ENCODE measurements around the gene CRISPLD2.

Gene CRISPLD2

DNA sequence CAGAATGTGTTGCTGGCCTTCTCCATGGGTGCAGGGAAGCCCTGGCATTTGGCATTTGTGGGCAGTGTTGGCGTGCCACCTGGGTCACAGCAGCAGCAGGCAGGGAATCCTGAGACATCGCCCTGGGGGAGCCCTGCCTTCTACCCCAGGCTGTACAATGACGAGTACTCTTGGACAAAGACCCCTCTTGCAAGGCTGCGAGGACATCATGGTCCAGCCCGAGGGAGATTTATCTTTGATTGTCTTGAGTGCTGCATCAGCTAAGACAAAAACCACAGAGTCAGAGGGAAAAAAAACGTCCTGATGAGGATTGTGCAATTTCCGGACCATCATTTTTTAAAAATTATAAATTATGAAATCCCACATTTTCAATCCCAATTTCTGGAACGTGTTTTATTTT, 3.7 kb downstream of the CRISPLD2 start:
- ChIA-PET POLR2A (ENCODE audit: low non-redundant PET) (no interaction called here), CTCF (no interaction called here)
- H3K27ac ChIP-seq, result no peak overlapping the region
- TF ChIP-seq, protein P1, sequence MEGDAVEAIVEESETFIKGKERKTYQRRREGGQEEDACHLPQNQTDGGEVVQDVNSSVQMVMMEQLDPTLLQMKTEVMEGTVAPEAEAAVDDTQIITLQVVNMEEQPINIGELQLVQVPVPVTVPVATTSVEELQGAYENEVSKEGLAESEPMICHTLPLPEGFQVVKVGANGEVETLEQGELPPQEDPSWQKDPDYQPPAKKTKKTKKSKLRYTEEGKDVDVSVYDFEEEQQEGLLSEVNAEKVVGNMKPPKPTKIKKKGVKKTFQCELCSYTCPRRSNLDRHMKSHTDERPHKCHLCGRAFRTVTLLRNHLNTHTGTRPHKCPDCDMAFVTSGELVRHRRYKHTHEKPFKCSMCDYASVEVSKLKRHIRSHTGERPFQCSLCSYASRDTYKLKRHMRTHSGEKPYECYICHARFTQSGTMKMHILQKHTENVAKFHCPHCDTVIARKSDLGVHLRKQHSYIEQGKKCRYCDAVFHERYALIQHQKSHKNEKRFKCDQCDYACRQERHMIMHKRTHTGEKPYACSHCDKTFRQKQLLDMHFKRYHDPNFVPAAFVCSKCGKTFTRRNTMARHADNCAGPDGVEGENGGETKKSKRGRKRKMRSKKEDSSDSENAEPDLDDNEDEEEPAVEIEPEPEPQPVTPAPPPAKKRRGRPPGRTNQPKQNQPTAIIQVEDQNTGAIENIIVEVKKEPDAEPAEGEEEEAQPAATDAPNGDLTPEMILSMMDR (conservative IDR thresholded peaks at IDR 0.05; ENCODE audit: low read depth), result no peak
- no peak for DNase-seq (ENCODE audit: low spot score)

DNA sequence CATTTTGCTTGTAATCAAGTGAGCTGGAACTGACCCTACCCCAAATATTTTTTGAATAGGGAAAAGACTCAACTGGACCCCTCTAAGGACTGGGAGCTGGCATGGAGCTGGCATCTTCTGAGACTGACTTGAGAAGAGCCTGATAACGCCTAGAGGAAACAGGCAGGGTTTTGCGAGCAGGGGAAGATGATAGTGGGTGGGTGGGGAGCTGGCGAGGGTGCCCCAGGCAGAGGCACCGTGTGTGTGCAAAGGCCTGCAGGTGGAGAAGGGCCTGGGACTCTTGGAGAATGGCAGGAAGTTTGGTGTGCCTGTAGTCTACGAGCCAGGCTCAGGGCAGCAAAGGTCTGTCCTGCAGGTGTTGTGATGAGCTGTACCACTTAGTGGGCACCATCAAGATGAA, 4.1 kb downstream of the CRISPLD2 start:
- ChIA-PET POLR2A (ENCODE audit: low non-redundant PET) (no interaction called here), CTCF (no interaction called here)
- DNase-seq (ENCODE audit: low spot score), result no peak
- H3K27ac ChIP-seq, result no peak overlapping the region
- TF ChIP-seq, protein P1 (conservative IDR thresholded peaks at IDR 0.05; ENCODE audit: low read depth), result no peak

DNA sequence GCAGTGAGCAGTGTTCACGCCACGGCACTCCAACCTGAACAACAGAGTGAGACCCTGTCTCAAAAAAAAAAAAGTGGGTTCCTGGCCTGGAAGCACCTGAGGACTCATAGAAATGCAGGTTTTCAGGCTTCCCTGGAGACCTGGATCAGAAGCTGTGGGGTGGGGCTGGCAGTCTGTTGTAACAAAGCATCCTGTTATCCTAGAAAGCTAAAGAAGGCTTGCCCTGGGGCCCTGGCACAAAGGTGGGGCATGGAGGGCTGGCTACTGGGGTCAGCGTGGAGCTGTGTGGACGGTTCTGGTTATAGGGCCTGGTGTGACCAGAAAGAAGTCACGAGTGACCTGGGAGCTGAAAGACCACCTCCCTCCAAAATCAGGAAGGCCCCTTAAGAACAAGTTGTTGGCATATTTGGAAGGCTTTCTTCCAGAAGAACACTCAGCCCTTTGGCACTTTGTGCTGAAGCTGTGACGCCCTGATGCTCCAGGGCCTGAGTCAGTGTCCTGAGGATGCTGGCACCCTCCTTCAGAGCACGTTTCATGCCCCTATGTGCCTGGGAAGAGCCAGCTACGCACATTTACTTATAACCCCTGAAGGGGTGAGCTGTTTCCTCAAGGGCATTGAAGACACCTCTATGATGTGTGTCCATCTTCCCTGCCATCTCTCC, 6.2 kb downstream of the CRISPLD2 start:
- TF ChIP-seq, protein P1 (conservative IDR thresholded peaks at IDR 0.05; ENCODE audit: low read depth), result no peak
- CTCF ChIA-PET, result interaction anchor here (0.7 to 0.8 kb wide), 2 partner anchors 100 to 143 kb away, joined by 3 to 5 read pairs; no protein-coding TSS in a partner anchor
- H3K27ac ChIP-seq, result no peak overlapping the region
- POLR2A ChIA-PET (ENCODE audit: low non-redundant PET), result interaction anchor here (0.6 kb wide), 1 partner anchor 637 kb away, joined by 3 read pairs; no protein-coding TSS in a partner anchor
- DNase-seq (ENCODE audit: low spot score), result no peak

DNA sequence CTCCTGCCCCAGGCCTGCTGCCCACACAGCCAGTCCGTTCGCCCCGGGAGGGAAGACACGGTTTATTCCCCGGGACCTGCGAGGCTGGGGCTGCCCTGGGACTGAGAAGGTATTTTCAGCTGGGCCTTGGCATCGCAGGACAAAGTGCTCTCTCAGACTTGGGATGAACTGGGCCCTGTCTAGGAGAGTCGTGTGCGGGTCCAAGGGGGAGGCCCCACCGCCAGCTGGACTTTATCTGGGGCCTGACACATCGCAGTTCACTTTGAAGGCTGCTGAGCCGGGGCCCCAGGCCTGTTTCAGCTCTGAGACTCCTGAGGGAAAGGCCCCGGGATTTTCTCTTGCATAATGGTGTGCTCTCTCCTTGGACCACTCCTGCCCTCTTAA, 6.8 kb downstream of the CRISPLD2 start:
- ChIA-PET CTCF (no interaction called here), POLR2A (ENCODE audit: low non-redundant PET) (interaction anchor here (0.6 kb wide), 1 partner anchor 638 kb away, joined by 3 read pairs; no protein-coding TSS in a partner anchor)
- H3K27ac ChIP-seq, result no peak overlapping the region
- no peak for DNase-seq (ENCODE audit: low spot score)
- TF ChIP-seq, protein P1 (conservative IDR thresholded peaks at IDR 0.05; ENCODE audit: low read depth), result no peak

DNA sequence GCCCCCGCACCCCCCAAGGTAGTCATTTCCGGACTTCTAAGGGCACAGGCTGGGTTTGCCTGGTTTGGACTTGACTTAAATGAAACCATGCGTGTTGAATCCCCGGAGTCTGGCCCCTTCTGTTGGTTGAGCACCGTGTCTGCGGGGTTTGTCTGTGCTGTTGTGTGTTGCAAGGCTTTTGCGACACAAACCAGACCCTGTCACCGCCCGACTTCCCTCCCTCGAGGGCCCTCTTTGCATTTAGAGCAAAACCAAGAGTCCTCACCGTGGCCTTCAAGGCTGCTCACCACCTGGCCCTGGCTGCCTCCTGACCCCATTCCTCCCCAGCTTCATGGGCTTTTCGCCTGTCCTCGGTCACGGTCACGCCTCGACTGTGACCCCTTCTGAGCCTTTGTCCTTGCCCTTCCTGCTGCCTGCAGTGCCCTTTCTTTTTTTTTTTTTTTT, 7.4 kb downstream of the CRISPLD2 start:
- no peak for DNase-seq (ENCODE audit: low spot score)
- TF ChIP-seq, protein P1 (conservative IDR thresholded peaks at IDR 0.05; ENCODE audit: low read depth), result no peak
- CTCF ChIA-PET, result no interaction called here
- POLR2A ChIA-PET (ENCODE audit: low non-redundant PET), result no interaction called here
- H3K27ac ChIP-seq, result no peak overlapping the region

DNA sequence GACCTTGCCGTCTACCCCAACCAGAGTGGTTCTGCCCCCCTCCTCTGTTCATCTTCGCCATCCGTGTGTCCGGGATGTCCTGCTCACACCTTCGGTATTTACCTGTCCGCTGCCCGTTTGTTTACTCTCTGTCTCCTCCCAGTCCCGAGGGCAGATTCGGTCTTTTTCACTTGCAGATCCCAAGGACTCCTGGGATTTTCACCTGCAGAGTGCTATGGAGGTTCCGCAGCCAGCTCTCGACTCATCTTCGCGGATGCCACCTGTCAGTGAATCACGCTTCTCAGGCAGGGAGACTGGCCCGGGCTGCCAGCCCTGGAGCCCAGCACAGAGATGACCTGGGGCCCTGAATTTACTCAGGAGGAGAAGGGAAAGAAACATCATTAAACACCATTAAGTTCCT, 8.1 kb downstream of the CRISPLD2 start:
- CTCF ChIA-PET, result no interaction called here
- no peak overlapping the region for H3K27ac ChIP-seq
- no peak for DNase-seq (ENCODE audit: low spot score)
- TF ChIP-seq, protein P1 (conservative IDR thresholded peaks at IDR 0.05; ENCODE audit: low read depth), result no peak
- POLR2A ChIA-PET (ENCODE audit: low non-redundant PET), result no interaction called here
